ENCODE results near the gene NEK2. TPM values are rescaled to one million over a fixed set of nuclear protein-coding genes. Genes with fewer than 3 reads are reported as not detected.
A peak's percentile ranks its signal among the peaks of the same experiment; 100 is the strongest.

NEK2 gene
- total RNA-seq, 2 donors from 2014 or later, result not detected

DNA sequence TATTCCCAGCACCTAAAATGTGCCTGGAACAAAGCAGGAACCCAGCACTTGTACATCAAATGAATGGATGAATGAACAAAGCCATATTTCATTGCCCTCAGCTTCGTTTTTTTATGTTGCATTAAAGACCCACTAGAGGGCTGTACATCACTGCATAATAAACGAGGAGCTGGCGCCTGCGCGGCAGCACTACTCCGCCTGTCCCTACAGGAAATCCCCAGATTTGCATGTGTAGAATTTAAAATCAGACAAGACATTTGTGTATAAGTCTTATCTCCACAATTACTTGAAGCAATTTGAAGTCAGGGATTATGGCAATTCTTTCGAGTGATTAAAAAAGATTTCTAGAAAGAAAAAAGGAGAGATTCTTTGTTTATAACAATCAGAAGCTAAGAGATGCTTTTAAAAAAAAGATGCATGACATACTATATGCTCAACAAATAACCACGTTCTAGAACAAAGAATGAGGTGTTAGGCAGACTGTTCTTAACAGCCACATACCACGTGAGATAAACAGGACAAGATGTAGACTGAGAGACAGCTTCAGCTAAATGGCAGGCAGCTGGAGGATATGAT, 5.4 kb upstream of the NEK2 start:
- no peaks in the 10 kb centered on the region for H3K36me3 ChIP-seq (replicated peaks in 1 of 2; ENCODE audit: insufficient read depth in 1 of 2, low read depth in 2 of 2)
- 1 to 2% methylated on average over 9 of the region's 9 CpGs for WGBS, 2 donors
- peak; percentile 92 for ATAC-seq
- H3K4me1 ChIP-seq, result peaks cover 3% of the 10 kb centered on the region
- no peaks in the 10 kb centered on the region for H3K27me3 ChIP-seq
- peak; percentile 68 to 80 (median 78) for DNase-seq
- TF ChIP-seq, protein P1, sequence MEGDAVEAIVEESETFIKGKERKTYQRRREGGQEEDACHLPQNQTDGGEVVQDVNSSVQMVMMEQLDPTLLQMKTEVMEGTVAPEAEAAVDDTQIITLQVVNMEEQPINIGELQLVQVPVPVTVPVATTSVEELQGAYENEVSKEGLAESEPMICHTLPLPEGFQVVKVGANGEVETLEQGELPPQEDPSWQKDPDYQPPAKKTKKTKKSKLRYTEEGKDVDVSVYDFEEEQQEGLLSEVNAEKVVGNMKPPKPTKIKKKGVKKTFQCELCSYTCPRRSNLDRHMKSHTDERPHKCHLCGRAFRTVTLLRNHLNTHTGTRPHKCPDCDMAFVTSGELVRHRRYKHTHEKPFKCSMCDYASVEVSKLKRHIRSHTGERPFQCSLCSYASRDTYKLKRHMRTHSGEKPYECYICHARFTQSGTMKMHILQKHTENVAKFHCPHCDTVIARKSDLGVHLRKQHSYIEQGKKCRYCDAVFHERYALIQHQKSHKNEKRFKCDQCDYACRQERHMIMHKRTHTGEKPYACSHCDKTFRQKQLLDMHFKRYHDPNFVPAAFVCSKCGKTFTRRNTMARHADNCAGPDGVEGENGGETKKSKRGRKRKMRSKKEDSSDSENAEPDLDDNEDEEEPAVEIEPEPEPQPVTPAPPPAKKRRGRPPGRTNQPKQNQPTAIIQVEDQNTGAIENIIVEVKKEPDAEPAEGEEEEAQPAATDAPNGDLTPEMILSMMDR (IDR thresholded peaks at IDR 0.05), result peak; percentile 40 to 95 (median 87)
- TF ChIP-seq POLR2A (IDR thresholded peaks at IDR 0.05), result no peak
- H3K4me3 ChIP-seq, result no peak overlapping the region
- H3K9me3 ChIP-seq, result no peaks in the 10 kb centered on the region
- intact Hi-C loops (cut with DNase I), result loop anchor here (10.0 kb wide), 1 partner anchor 354 kb away; the partner anchor contains the start of genes DTL and INTS7
- H3K27ac ChIP-seq, result no peak overlapping the region

DNA sequence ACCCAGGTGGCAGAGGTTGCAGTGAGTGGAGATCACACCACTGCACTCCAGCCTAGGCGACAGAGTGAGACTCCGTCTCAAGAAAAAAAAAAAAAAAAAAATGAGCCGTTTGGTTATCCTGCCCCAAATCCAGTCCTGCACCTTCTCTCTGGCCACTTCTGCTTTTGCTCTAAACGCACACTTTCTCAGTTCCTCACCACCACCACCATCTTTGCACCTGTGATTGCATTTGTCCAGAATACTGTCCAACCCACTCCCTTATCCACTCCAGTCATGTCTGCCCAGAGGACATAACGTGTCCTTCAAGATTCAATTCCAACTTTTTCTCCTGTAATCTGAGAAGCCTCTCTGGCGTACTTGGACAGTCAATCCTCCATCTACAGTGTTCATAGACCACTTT, 2.2 kb upstream of the NEK2 start:
- WGBS, 2 donors, result 41 to 42% methylated on average over 6 of the region's 6 CpGs
- intact Hi-C loops (cut with DNase I), result no loop called here
- no peak for TF ChIP-seq POLR2A (IDR thresholded peaks at IDR 0.05)
- TF ChIP-seq, protein P1 (IDR thresholded peaks at IDR 0.05), result no peak

DNA sequence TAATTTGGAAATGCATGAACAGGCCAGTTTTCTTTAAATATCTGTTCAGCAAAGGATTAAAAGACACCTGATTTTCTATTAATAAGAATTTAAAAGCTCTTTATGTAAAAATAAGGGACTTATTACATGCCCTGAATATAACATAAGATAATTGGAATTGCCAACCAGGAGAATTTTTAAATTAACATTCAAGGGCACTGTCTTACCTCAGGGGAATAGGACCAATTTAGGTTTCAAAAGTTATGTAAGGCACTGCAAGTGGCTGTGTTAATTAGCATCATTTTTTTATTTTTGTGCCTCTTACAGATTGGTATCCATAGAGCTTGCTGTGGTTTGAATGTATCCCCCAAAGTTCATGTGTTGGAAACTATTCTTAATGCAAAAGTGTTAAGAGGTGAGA, 1.3 kb upstream of the NEK2 start:
- Histone ChIP-seq H3K27me3 (no peaks in the 10 kb centered on the region), H3K9me3 (no peaks in the 10 kb centered on the region), H3K27ac (no peak overlapping the region), H3K4me1 (peaks cover 12% of the 10 kb centered on the region), H3K4me3 (no peak overlapping the region), H3K36me3 (replicated peaks in 1 of 2; ENCODE audit: insufficient read depth in 1 of 2, low read depth in 2 of 2) (no peaks in the 10 kb centered on the region)
- intact Hi-C loops (cut with DNase I), result no loop called here
- no peak for DNase-seq
- no peak for ATAC-seq
- TF ChIP-seq, protein P1 (IDR thresholded peaks at IDR 0.05), result no peak
- no peak for TF ChIP-seq POLR2A (IDR thresholded peaks at IDR 0.05)

More for the DNA sequence above, 2.2 kb upstream of the NEK2 start:
- Histone ChIP-seq H3K4me1 (peaks cover 12% of the 10 kb centered on the region), H3K9me3 (no peaks in the 10 kb centered on the region), H3K27me3 (no peaks in the 10 kb centered on the region), H3K36me3 (replicated peaks in 1 of 2; ENCODE audit: insufficient read depth in 1 of 2, low read depth in 2 of 2) (no peaks in the 10 kb centered on the region), H3K27ac (no peak overlapping the region), H3K4me3 (no peak overlapping the region)
- no peak for ATAC-seq
- DNase-seq, result no peak

DNA sequence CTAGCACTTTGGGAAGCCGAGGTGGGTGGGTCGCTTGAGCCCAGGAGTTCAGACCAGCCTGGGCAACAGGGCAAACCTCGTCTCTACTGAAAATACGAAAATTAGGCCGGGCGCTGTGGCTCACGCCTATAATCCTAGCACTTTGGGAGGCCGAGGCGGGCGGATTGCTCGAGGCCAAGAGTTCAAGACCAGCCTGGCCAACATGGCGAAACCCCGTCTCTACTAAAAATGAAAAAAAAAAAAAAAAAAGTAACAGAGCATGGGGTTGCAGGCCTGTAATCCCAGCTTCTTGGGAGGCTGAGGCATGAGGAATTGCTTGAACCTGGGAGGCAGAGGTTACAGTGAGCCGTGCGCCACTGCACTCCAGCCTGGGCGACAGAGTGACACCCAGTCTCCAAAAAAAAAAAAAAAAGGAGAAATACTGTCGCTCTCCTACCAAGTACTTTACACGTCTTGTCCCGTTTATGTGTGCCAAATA, 724 bp upstream of the NEK2 start:
- peaks cover 12% of the 10 kb centered on the region for H3K4me1 ChIP-seq
- no peaks in the 10 kb centered on the region for H3K9me3 ChIP-seq
- TF ChIP-seq POLR2A (IDR thresholded peaks at IDR 0.05), result no peak
- TF ChIP-seq, protein P1 (IDR thresholded peaks at IDR 0.05), result no peak
- H3K36me3 ChIP-seq (replicated peaks in 1 of 2; ENCODE audit: insufficient read depth in 1 of 2, low read depth in 2 of 2), result no peaks in the 10 kb centered on the region
- DNase-seq (no peak), ATAC-seq (no peak)
- no peaks in the 10 kb centered on the region for H3K27me3 ChIP-seq
- 39% methylated on average over 18 to 19 of the region's 19 CpGs for WGBS, 2 donors
- H3K4me3 ChIP-seq, result peak overlapping the region in 1 of 2 donors; percentile 13
- intact Hi-C loops (cut with DNase I), result no loop called here
- no peak overlapping the region for H3K27ac ChIP-seq

DNA sequence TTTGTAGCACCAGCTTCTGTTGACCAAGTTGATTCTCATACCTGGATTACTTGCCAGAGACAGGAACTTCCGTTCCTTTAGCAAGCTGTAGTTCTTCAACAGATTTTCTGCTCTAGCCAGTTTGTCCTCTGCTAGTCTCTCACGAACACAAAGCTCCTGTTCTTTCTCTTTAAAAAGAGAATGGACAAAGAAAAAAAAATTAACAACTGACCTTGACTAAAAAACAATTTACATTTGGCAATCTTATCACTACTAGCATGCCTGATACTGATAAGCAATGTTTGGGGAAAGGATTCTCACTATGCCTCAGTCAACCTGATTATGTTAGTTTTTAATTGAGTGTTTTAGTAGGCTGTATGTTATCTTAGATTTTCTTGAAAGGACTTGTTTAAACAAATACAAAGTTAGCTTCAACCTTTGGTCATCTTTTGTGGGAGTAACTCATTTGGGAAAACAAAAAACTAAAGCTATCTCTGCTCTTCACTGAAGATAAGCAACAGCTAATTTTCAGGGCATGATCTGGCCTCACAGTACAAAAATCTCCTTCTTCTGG, 8.3 kb downstream of the NEK2 start:
- no peak for TF ChIP-seq POLR2A (IDR thresholded peaks at IDR 0.05)
- TF ChIP-seq, protein P1 (IDR thresholded peaks at IDR 0.05), result no peak
- DNase-seq (no peak), ATAC-seq (peak; percentile 65)
- 14 to 18% methylated on average over 2 of the region's 2 CpGs for WGBS, 2 donors
- no peaks in the 10 kb centered on the region for H3K9me3 ChIP-seq
- intact Hi-C loops (cut with DNase I), result no loop called here
- H3K27me3 ChIP-seq, result no peaks in the 10 kb centered on the region
- peaks cover 16% of the 10 kb centered on the region for H3K4me1 ChIP-seq
- H3K4me3 ChIP-seq, result no peak overlapping the region
- H3K36me3 ChIP-seq (replicated peaks in 1 of 2; ENCODE audit: insufficient read depth in 1 of 2, low read depth in 2 of 2), result no peaks in the 10 kb centered on the region
- H3K27ac ChIP-seq, result peak overlapping the region; percentile 0 to 69 (median 31)

Data from body of pancreas (tissue), 4 donors.